Measurements from ENCODE around the gene ULK4. TPM values are rescaled to one million over a fixed set of nuclear protein-coding genes. Genes with fewer than 3 reads are reported as not detected.
"Not testable (repeated sequence)": the region's sequence is repeated elsewhere in the genome, so short reads cannot be mapped to it uniquely, and the experiment has no call there.

The ULK4 gene
- total and polyA plus RNA-seq, 10 donors = 2.0 to 33.3 (median 12.9) TPM

DNA sequence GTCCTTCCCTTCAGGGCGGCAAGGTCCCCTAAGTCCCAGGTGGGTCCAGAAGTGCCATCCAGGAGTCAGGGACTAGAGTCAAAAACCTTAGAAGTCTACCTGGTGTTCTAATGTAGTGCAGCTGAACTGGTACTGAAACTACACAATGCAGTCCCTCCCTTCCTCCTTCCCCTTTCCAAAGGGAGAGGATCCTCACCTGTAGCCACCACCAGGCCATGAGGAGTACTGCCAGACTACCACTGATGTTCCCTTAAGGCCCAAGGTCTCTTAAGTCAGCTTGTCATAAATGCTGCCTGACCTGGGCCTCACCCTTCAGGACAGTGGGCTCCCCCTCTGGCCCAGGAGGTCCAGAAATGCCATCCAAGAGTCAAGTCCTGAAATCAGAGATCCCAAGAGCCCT is 98.9 kb downstream of the ULK4 start:
- Histone ChIP-seq H3K27me3 (replicated peaks in 1 of 7) (no peaks in the 10 kb centered on the region), H3K36me3 (no peaks in the 10 kb centered on the region), H3K4me1 (no peaks in the 10 kb centered on the region), H3K4me3 (no peak overlapping the region), H3K27ac (no peak overlapping the region), H3K9me3 (peaks cover 0 to 11% (median 0%) of the 10 kb centered on the region in 8 donors)
- DNase-seq = no peak
- no peak for TF ChIP-seq POLR2A (IDR thresholded peaks at IDR 0.05)
- TF ChIP-seq, protein P1, sequence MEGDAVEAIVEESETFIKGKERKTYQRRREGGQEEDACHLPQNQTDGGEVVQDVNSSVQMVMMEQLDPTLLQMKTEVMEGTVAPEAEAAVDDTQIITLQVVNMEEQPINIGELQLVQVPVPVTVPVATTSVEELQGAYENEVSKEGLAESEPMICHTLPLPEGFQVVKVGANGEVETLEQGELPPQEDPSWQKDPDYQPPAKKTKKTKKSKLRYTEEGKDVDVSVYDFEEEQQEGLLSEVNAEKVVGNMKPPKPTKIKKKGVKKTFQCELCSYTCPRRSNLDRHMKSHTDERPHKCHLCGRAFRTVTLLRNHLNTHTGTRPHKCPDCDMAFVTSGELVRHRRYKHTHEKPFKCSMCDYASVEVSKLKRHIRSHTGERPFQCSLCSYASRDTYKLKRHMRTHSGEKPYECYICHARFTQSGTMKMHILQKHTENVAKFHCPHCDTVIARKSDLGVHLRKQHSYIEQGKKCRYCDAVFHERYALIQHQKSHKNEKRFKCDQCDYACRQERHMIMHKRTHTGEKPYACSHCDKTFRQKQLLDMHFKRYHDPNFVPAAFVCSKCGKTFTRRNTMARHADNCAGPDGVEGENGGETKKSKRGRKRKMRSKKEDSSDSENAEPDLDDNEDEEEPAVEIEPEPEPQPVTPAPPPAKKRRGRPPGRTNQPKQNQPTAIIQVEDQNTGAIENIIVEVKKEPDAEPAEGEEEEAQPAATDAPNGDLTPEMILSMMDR (IDR thresholded peaks at IDR 0.05 in 8 of 11, conservative IDR thresholded peaks at IDR 0.05 in 3 of 11) = no peak
- no peak for TF ChIP-seq POLR2AphosphoS5 (IDR thresholded peaks at IDR 0.05)
- intact Hi-C loops (cut with DNase I; ENCODE audit: low total_unique reads) = no loop called here
- WGBS, 5 donors = 86 to 100% (median 100%) methylated on average over 1 of the region's 1 CpG

DNA sequence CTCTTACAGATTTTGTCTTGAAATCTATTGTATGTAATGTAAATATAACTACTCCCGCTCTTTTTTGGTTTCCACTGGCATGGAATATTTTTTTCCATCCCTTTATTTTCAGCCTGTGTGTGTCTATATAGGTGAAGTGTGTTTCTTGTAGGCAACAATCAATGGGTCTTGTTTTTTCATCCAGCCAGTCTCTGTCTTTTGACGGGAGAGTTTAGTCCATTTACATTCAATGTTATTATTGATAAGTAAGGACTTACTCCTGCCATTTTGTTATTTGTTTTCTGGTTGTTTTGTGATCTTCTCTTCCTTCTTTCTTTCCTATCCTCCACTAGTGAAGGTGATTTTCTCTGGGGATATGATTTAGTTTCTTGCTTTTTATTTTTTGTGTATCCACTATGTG is 101.4 kb downstream of the ULK4 start:
- H3K27me3 ChIP-seq (replicated peaks in 1 of 7); H3K27ac ChIP-seq; H3K4me3 ChIP-seq; H3K4me1 ChIP-seq; H3K36me3 ChIP-seq; intact Hi-C loops (cut with DNase I; ENCODE audit: low total_unique reads); DNase-seq: not testable (repeated sequence)
- H3K9me3 ChIP-seq = peaks cover 0 to 11% (median 0%) of the 10 kb centered on the region in 8 donors
- 91 to 99% (median 95%) methylated on average over 2 of the region's 2 CpGs for WGBS, 5 donors

DNA sequence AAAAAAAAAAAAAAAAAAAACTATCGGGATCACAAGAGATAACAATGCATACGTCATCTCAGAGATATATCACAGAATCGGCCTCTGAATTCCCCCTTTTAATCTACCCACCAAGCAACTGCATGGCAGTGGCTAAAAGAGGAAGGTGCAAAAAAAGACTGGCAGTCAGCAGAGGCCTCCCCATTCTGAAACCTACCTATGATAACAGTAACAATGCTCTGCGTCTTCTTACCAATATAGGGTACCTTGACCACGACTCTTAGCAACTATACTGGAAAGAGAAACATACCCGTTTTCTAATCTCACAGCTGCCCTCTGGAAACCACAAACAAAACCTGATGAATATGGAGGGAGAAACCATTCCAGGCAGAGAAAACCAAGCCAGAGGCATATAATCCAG is 106.9 kb downstream of the ULK4 start:
- no peak for TF ChIP-seq POLR2A (IDR thresholded peaks at IDR 0.05)
- TF ChIP-seq POLR2AphosphoS5 (IDR thresholded peaks at IDR 0.05) = no peak
- TF ChIP-seq, protein P1 (IDR thresholded peaks at IDR 0.05 in 8 of 11, conservative IDR thresholded peaks at IDR 0.05 in 3 of 11) = no peak
- 80 to 94% (median 87%) methylated on average over 6 of the region's 6 CpGs for WGBS, 5 donors
- no peaks in the 10 kb centered on the region for H3K9me3 ChIP-seq
- H3K27ac ChIP-seq = no peak overlapping the region
- intact Hi-C loops (cut with DNase I; ENCODE audit: low total_unique reads) = no loop called here
- H3K27me3 ChIP-seq (replicated peaks in 1 of 7) = no peaks in the 10 kb centered on the region
- no peaks in the 10 kb centered on the region for H3K4me1 ChIP-seq
- no peaks in the 10 kb centered on the region for H3K36me3 ChIP-seq
- no peak for DNase-seq
- no peak overlapping the region for H3K4me3 ChIP-seq

DNA sequence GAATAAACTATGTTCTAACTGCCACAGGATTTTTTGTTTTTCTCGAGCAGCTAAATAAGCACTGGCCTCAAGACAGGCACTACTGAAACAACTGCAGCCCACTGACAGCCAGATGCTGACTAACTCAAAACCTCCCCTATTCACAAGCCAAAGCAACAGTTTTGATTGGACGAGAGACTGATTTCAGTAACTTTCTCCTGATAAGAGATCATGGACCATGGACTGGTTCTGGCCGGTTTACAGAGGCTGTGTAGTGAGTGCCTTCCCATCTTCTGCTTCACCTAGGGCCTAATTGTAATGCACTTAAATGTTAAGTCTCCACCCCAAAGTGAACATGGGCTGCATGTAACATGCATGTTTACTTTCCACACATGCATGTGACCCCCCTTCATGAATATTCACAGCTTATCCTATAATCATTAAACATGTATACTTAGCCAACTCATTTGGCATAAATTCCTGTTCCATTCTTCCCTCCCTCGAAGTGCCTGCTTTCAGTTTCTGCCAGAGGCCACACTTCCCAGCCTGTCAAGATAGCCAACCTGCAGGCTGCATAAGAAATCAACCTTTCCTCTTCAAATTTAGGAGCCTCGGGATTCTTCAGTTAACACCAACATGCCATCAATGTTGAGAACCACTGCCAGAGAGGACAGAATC is 108.2 kb downstream of the ULK4 start:
- H3K27me3 ChIP-seq (replicated peaks in 1 of 7) = no peaks in the 10 kb centered on the region
- DNase-seq = no peak
- WGBS, 5 donors = 84 to 89% (median 87%) methylated on average over 5 of the region's 5 CpGs
- intact Hi-C loops (cut with DNase I; ENCODE audit: low total_unique reads) = no loop called here
- H3K36me3 ChIP-seq = no peaks in the 10 kb centered on the region
- H3K27ac ChIP-seq = no peak overlapping the region
- H3K9me3 ChIP-seq = no peaks in the 10 kb centered on the region
- H3K4me1 ChIP-seq = no peaks in the 10 kb centered on the region
- H3K4me3 ChIP-seq = no peak overlapping the region
- TF ChIP-seq, protein P1 (IDR thresholded peaks at IDR 0.05 in 8 of 11, conservative IDR thresholded peaks at IDR 0.05 in 3 of 11) = no peak
- TF ChIP-seq POLR2A (IDR thresholded peaks at IDR 0.05) (no peak), POLR2AphosphoS5 (IDR thresholded peaks at IDR 0.05) (no peak)

All from spleen (tissue), 11 donors.